CD14-positive monocyte (primary cell): ENCODE results near the gene C18orf63. TPM values are rescaled to one million over a fixed set of nuclear protein-coding genes. Genes with fewer than 3 reads are reported as not detected.

Experiments
- DNase-seq, 3 donors: peaks; one replicate each; pipeline ENCODE4 v3.0.0-alpha.2; 2011 to 2022
- H2AFZ ChIP-seq: 2 replicates; pipeline ENCODE4 v1.6.0; 2012; ENCODE audit warnings: mild to moderate bottlenecking, low read depth, low read length, inconsistent platforms; ENCODE audit not compliant: insufficient read depth, poor library complexity, severe bottlenecking
- H3K27ac ChIP-seq, 2 donors: 1 replicate in 1 of 2; 2 replicates in 1 of 2; pipeline ENCODE4 v1.5.1; 2012 to 2013; ENCODE audit warnings: low read length in 2 of 2, control low read depth in 1 of 2, inconsistent platforms in 1 of 2, low read depth in 1 of 2, mild to moderate bottlenecking in 1 of 2
- H3K27me3 ChIP-seq, 2 donors: one replicate each; pipeline versions ENCODE4 v1.6.0 to v1.6.1; 2011 to 2013; ENCODE audit warnings: low read length in 2 of 2; ENCODE audit not compliant: control insufficient read depth in 2 of 2, insufficient read depth in 2 of 2
- H3K36me3 ChIP-seq, 2 donors: replicated peaks in 1 of 2; 1 replicate in 1 of 2; 2 replicates in 1 of 2; pipeline versions ENCODE4 v1.5.1 to v1.6.1; 2012 to 2013; ENCODE audit warnings: low read length in 2 of 2, control low read depth in 1 of 2, inconsistent platforms in 1 of 2, mild to moderate bottlenecking in 1 of 2; ENCODE audit not compliant: insufficient read depth in 2 of 2, control insufficient read depth in 1 of 2
- H3K4me1 ChIP-seq, 2 donors: 1 replicate in 1 of 2; 2 replicates in 1 of 2; pipeline versions ENCODE4 v1.5.1 to v1.6.1; 2012 to 2013; ENCODE audit warnings: low read length in 2 of 2, control low read depth in 1 of 2, inconsistent platforms in 1 of 2, mild to moderate bottlenecking in 1 of 2, moderate library complexity in 1 of 2; ENCODE audit not compliant: insufficient read depth in 2 of 2, control insufficient read depth in 1 of 2
- H3K4me2 ChIP-seq: replicated peaks from 2 replicates; pipeline ENCODE3; 2012; ENCODE audit warnings: low read length, moderate library complexity, mild to moderate bottlenecking; ENCODE audit not compliant: poor library complexity, severe bottlenecking; ENCODE audit errors: extremely low read depth
- H3K4me3 ChIP-seq, 3 experiments: fragments of 200-600 bp in 1 of 3; sonication (generic) in 1 of 3; replicated peaks in 1 of 3; 1 replicate in 2 of 3; 2 replicates in 1 of 3; pipeline ENCODE4 v1.5.1; 2011 to 2013; ENCODE audit warnings: low read length in 3 of 3, mild to moderate bottlenecking in 3 of 3, control low read depth in 2 of 3, low read depth in 2 of 3, inconsistent platforms in 1 of 3, moderate library complexity in 1 of 3
- H3K79me2 ChIP-seq: 2 replicates; pipeline ENCODE4 v1.6.0; 2012; ENCODE audit warnings: mild to moderate bottlenecking, control low read depth, inconsistent platforms, low read length, moderate library complexity; ENCODE audit not compliant: insufficient read depth
- H3K9ac ChIP-seq: 2 replicates; pipeline ENCODE4 v1.6.0; 2017; ENCODE audit warnings: low read length, mild to moderate bottlenecking; ENCODE audit not compliant: insufficient read depth, poor library complexity, severe bottlenecking
- H3K9me3 ChIP-seq, 2 donors: replicated peaks in 1 of 2; 1 replicate in 1 of 2; 2 replicates in 1 of 2; pipeline versions ENCODE4 v1.5.1 to v1.6.1; 2012 to 2013; ENCODE audit warnings: low read length in 2 of 2, control low read depth in 1 of 2; ENCODE audit not compliant: control insufficient read depth in 1 of 2, insufficient read depth in 1 of 2
- H4K20me1 ChIP-seq: 2 replicates; pipeline ENCODE4 v1.6.0; 2012; ENCODE audit warnings: mild to moderate bottlenecking, low read length, control low read depth, moderate library complexity; ENCODE audit not compliant: insufficient read depth
- H3K27ac Mint-ChIP-seq, 7 donors: one replicate each; pipeline ENCODE4 v1.8.0; 2020; ENCODE audit warnings: mild to moderate bottlenecking in 7 of 7, mixed read lengths in 7 of 7, moderate library complexity in 6 of 7, inconsistent platforms in 2 of 7
- H3K27me3 Mint-ChIP-seq, 3 donors: one replicate each; pipeline ENCODE4 v1.8.0; 2021 to 2022; ENCODE audit warnings: low read depth in 3 of 3, mild to moderate bottlenecking in 3 of 3, mixed read lengths in 3 of 3, moderate library complexity in 3 of 3, inconsistent platforms in 1 of 3
- H3K36me3 Mint-ChIP-seq, 2 donors: one replicate each; pipeline ENCODE4 v1.8.0; 2020; ENCODE audit warnings: mixed read lengths in 2 of 2, inconsistent platforms in 1 of 2, mild to moderate bottlenecking in 1 of 2
- H3K4me1 Mint-ChIP-seq: one replicate; pipeline ENCODE4 v1.8.0; 2020; ENCODE audit warnings: mild to moderate bottlenecking, mixed read lengths
- H3K4me3 Mint-ChIP-seq, 2 donors: one replicate each; pipeline ENCODE4 v1.8.0; 2020; ENCODE audit warnings: mild to moderate bottlenecking in 2 of 2, mixed read lengths in 2 of 2, moderate library complexity in 1 of 2
- H3K9me3 Mint-ChIP-seq, 7 donors: one replicate each; pipeline ENCODE4 v1.8.0; 2020 to 2022; ENCODE audit warnings: mixed read lengths in 7 of 7, mild to moderate bottlenecking in 6 of 7, moderate library complexity in 6 of 7, inconsistent platforms in 2 of 7
- CTCF ChIP-seq: fragments of 200-600 bp; IDR thresholded peaks from one replicate; pipeline ENCODE4 v1.8.0; 2022; ENCODE audit warnings: antibody characterized with exemption, mild to moderate bottlenecking
- WGBS: methylation state at CpG from one replicate; pipeline ENCODE4 v1.1.5; 2013; ENCODE audit warnings: missing lambda C conversion rate; ENCODE audit not compliant: insufficient coverage; 5-methylcytosine and 5-hydroxymethylcytosine counted together
- intact Hi-C, 2 donors: fragments of 100-400 bp; cut with micrococcal nuclease; formaldehyde crosslinking; loops; one replicate each; pipeline versions ENCODE4 v1.15.0 to v1.15.1; 2023
- polyA plus RNA-seq, 3 donors: library from polyadenylated mRNA; depleted of rRNA in 1 of 3; unstranded in 2 of 3; stranded (reverse) in 1 of 3; fragments of 300-500 nt in 2 of 3; fragments of >200 nt in 1 of 3; fragmentation: Illumina TruSeq in 2 of 3; gene quantifications; 1 replicate in 2 of 3; 2 replicates in 1 of 3; pipeline ENCODE4 v1.2.3, GENCODE V29; 2012 to 2021

Gene C18orf63
- polyA plus RNA-seq, 3 donors, result not detected

- peaks cover 14 to 29% of the 10 kb centered on the region in 2 donors for H3K4me1 ChIP-seq
- Mint-ChIP-seq H3K27me3 (peaks cover 0 to 4% (median 3%) of the 10 kb centered on the region in 3 donors), H3K36me3 (no peaks in the 10 kb centered on the region), H3K4me3 (peak overlapping the region; percentile 16 to 32), H3K9me3 (peaks cover 0 to 2% (median 0%) of the 10 kb centered on the region in 7 donors), H3K27ac (peak overlapping the region in 3 of 7 donors; percentile 13 to 69 (median 27)), H3K4me1 (peaks cover 33% of the 10 kb centered on the region)
- intact Hi-C loops, result no loop called here
- H3K4me3 ChIP-seq, result no peak overlapping the region
- no peaks in the 10 kb centered on the region for H3K27me3 ChIP-seq
- no peaks in the 10 kb centered on the region for H3K79me2 ChIP-seq
- no peak overlapping the region for H2AFZ ChIP-seq
- no peaks in the 10 kb centered on the region for H4K20me1 ChIP-seq
- no peak for TF ChIP-seq CTCF
- no peak overlapping the region for H3K9ac ChIP-seq
- H3K36me3 ChIP-seq, result no peaks in the 10 kb centered on the region
- H3K9me3 ChIP-seq, result no peaks in the 10 kb centered on the region
- no peak overlapping the region for H3K27ac ChIP-seq
- peak overlapping the region; percentile 22 for H3K4me2 ChIP-seq
- WGBS, result 67% methylated on average over 1 of the region's 3 CpGs
- DNase-seq, result peak in 1 of 3 donors; percentile 25
These were observed 26.5 kb upstream of the C18orf63 start for GRCh38 chr18:74289137-74289536.

- Mint-ChIP-seq H3K36me3 (no peaks in the 10 kb centered on the region), H3K27me3 (peaks cover 0 to 4% (median 3%) of the 10 kb centered on the region in 3 donors), H3K27ac (no peak overlapping the region), H3K4me1 (peaks cover 32% of the 10 kb centered on the region), H3K9me3 (peaks cover 0 to 2% (median 0%) of the 10 kb centered on the region in 7 donors), H3K4me3 (no peak overlapping the region)
- Histone ChIP-seq H3K4me3 (no peak overlapping the region), H2AFZ (no peak overlapping the region), H3K9ac (no peak overlapping the region), H3K27ac (no peak overlapping the region), H3K36me3 (no peaks in the 10 kb centered on the region), H3K9me3 (no peaks in the 10 kb centered on the region), H4K20me1 (no peaks in the 10 kb centered on the region), H3K4me1 (peaks cover 14 to 29% of the 10 kb centered on the region in 2 donors), H3K27me3 (no peaks in the 10 kb centered on the region), H3K4me2 (no peak overlapping the region), H3K79me2 (no peaks in the 10 kb centered on the region)
- intact Hi-C loops, result loop anchor here (5.0 kb wide), 3 partner anchors 38 to 207 kb away; partner anchors contain the start of genes CNDP2 (in 1 of the 2), FBXO15 (in 1 of the 2) and TIMM21 (in 1 of the 2)
- no peak for TF ChIP-seq CTCF
- WGBS, result no CpG with 5 or more reads among the region's 7 CpGs
- DNase-seq, result no peak
These were observed 25.6 kb upstream of the C18orf63 start for GRCh38 chr18:74290021-74290420.
